ENCODE results near the gene STX4. TPM values are rescaled to one million over a fixed set of nuclear protein-coding genes. Genes with fewer than 3 reads are reported as not detected.

STX4 gene
- total RNA-seq, 1 donor, result 15.5 TPM

- no peak for TF ChIP-seq CTCF (IDR thresholded peaks at IDR 0.05; ENCODE audit: insufficient read depth, low read depth, low read length)
- peak overlapping the region; percentile 95 for H3K4me3 ChIP-seq (ENCODE audit: low read depth, low read length)
- DNase-seq (ENCODE audit: low read depth), result peak; percentile 36
Observed at GRCh38 chr16:31074814-31075183, 41.4 kb downstream of the STX4 start.

GRCh38 chr16:31076319-31076718 is 43.0 kb downstream of the STX4 start:
- H3K4me3 ChIP-seq (ENCODE audit: low read depth, low read length), result no peak overlapping the region
- no peak for DNase-seq (ENCODE audit: low read depth)
- TF ChIP-seq CTCF (IDR thresholded peaks at IDR 0.05; ENCODE audit: insufficient read depth, low read depth, low read length), result no peak

GRCh38 chr16:31077024-31077423 is 43.7 kb downstream of the STX4 start:
- no peak for TF ChIP-seq CTCF (IDR thresholded peaks at IDR 0.05; ENCODE audit: insufficient read depth, low read depth, low read length)
- no peak overlapping the region for H3K4me3 ChIP-seq (ENCODE audit: low read depth, low read length)
- no peak for DNase-seq (ENCODE audit: low read depth)

GRCh38 chr16:31077592-31078396 is 44.4 kb downstream of the STX4 start:
- no peak overlapping the region for H3K4me3 ChIP-seq (ENCODE audit: low read depth, low read length)
- TF ChIP-seq CTCF (IDR thresholded peaks at IDR 0.05; ENCODE audit: insufficient read depth, low read depth, low read length), result no peak
- DNase-seq (ENCODE audit: low read depth), result no peak

GRCh38 chr16:31078597-31079341 is 45.4 kb downstream of the STX4 start:
- no peak for TF ChIP-seq CTCF (IDR thresholded peaks at IDR 0.05; ENCODE audit: insufficient read depth, low read depth, low read length)
- DNase-seq (ENCODE audit: low read depth), result no peak
- H3K4me3 ChIP-seq (ENCODE audit: low read depth, low read length), result no peak overlapping the region

GRCh38 chr16:31079342-31079944 is 46.1 kb downstream of the STX4 start:
- no peak for TF ChIP-seq CTCF (IDR thresholded peaks at IDR 0.05; ENCODE audit: insufficient read depth, low read depth, low read length)
- no peak for DNase-seq (ENCODE audit: low read depth)
- no peak overlapping the region for H3K4me3 ChIP-seq (ENCODE audit: low read depth, low read length)

Data from fibroblast of villous mesenchyme (primary cell).